Stimulated activated CD8-positive, alpha-beta memory T cell treated with anti-CD3 and anti-CD28 coated beads, Interleukin-7, amount 100 ng/mL, for 4 hours (primary cell): Measurements from ENCODE around the gene DIP2C.

Experiments
- DNase-seq, 2 donors: peaks; one replicate each; pipeline ENCODE4 v3.0.0-alpha.2; 2020; ENCODE audit warnings: low read depth in 2 of 2

The DIP2C gene

GRCh38 chr10:498760-499435 is 190.6 kb downstream of the DIP2C start:
- DNase-seq = no peak

GRCh38 chr10:497898-498451 is 191.5 kb downstream of the DIP2C start:
- DNase-seq = no peak

GRCh38 chr10:497289-497688 is 192.2 kb downstream of the DIP2C start:
- no peak for DNase-seq

- no peak for DNase-seq
Observed at GRCh38 chr10:494556-494955, 194.9 kb downstream of the DIP2C start.

- DNase-seq = no peak
Observed at GRCh38 chr10:494149-494542, 195.3 kb downstream of the DIP2C start.

- DNase-seq = no peak
Observed at GRCh38 chr10:493391-494148, 195.9 kb downstream of the DIP2C start.

GRCh38 chr10:492836-493235 is 196.6 kb downstream of the DIP2C start:
- DNase-seq = no peak

GRCh38 chr10:491667-492424 is 197.6 kb downstream of the DIP2C start:
- no peak for DNase-seq

- DNase-seq = no peak
Observed at GRCh38 chr10:490891-491571, 198.4 kb downstream of the DIP2C start.

GRCh38 chr10:490256-490655 is 199.2 kb downstream of the DIP2C start:
- no peak for DNase-seq

- no peak for DNase-seq
Observed at GRCh38 chr10:489330-489729, 200.1 kb downstream of the DIP2C start.

GRCh38 chr10:488933-489215 is 200.6 kb downstream of the DIP2C start:
- DNase-seq = no peak

- DNase-seq = no peak
Observed at GRCh38 chr10:488081-488932, 201.2 kb downstream of the DIP2C start.

GRCh38 chr10:486666-487322 is 202.7 kb downstream of the DIP2C start:
- DNase-seq = no peak

GRCh38 chr10:486206-486605 is 203.3 kb downstream of the DIP2C start:
- no peak for DNase-seq

- no peak for DNase-seq
Observed at GRCh38 chr10:485776-486175, 203.7 kb downstream of the DIP2C start.

GRCh38 chr10:484925-485661 is 204.4 kb downstream of the DIP2C start:
- DNase-seq = peak in 1 of 2 donors; percentile 8

- peak in 1 of 2 donors; percentile 14 for DNase-seq
Observed at GRCh38 chr10:484441-484924, 205.0 kb downstream of the DIP2C start.

GRCh38 chr10:483261-483660 is 206.2 kb downstream of the DIP2C start:
- no peak for DNase-seq

- DNase-seq = no peak
Observed at GRCh38 chr10:482848-483247, 206.6 kb downstream of the DIP2C start.
